Liver (tissue), 9 donors: ENCODE data around the gene COL19A1. TPM values are rescaled to one million over a fixed set of nuclear protein-coding genes. Genes with fewer than 3 reads are reported as not detected.

Experiments used
- DNase-seq: peaks from one replicate; pipeline ENCODE4 v3.0.0-alpha.2; 2017; ENCODE audit warnings: low spot score
- H3K27ac ChIP-seq, 2 donors: one replicate each; pipeline ENCODE4 v1.7.0; 2013; ENCODE audit warnings: inconsistent platforms in 2 of 2, low read length in 2 of 2, control low read depth in 1 of 2, low read depth in 1 of 2, mild to moderate bottlenecking in 1 of 2
- H3K27me3 ChIP-seq, 4 donors: one replicate each; pipeline versions ENCODE4 v1.6.1 to v1.7.0; 2013; ENCODE audit warnings: low read length in 3 of 4, inconsistent platforms in 1 of 4, mild to moderate bottlenecking in 1 of 4, moderate library complexity in 1 of 4; ENCODE audit not compliant: control insufficient read depth in 4 of 4, insufficient read depth in 4 of 4
- H3K36me3 ChIP-seq, 4 donors: one replicate each; pipeline versions ENCODE4 v1.6.1 to v1.7.0; 2013; ENCODE audit warnings: low read length in 3 of 4, mild to moderate bottlenecking in 3 of 4, low read depth in 1 of 4, moderate library complexity in 1 of 4; ENCODE audit not compliant: control insufficient read depth in 4 of 4, insufficient read depth in 3 of 4
- H3K4me1 ChIP-seq, 4 donors: one replicate each; pipeline versions ENCODE4 v1.6.1 to v1.7.0; 2013; ENCODE audit warnings: low read length in 3 of 4, mild to moderate bottlenecking in 3 of 4, moderate library complexity in 1 of 4; ENCODE audit not compliant: control insufficient read depth in 4 of 4, insufficient read depth in 4 of 4
- H3K4me3 ChIP-seq, 3 donors: one replicate each; pipeline versions ENCODE4 v1.6.1 to v1.7.0; 2013; ENCODE audit warnings: low read length in 3 of 3, control low read depth in 1 of 3, low read depth in 1 of 3, mild to moderate bottlenecking in 1 of 3
- H3K9ac ChIP-seq, 2 donors: one replicate each; pipeline ENCODE4 v1.7.0; 2013; ENCODE audit warnings: low read length in 2 of 2, mild to moderate bottlenecking in 2 of 2, moderate library complexity in 2 of 2, control low read depth in 1 of 2, low read depth in 1 of 2
- H3K9me3 ChIP-seq, 4 donors: one replicate each; pipeline versions ENCODE4 v1.6.1 to v1.7.0; 2013; ENCODE audit warnings: low read length in 3 of 4; ENCODE audit not compliant: control insufficient read depth in 4 of 4
- FOXA2 ChIP-seq: IDR thresholded peaks from 2 replicates; pipeline ENCODE4 v1.6.1; 2016; ENCODE audit warnings: antibody characterized with exemption
- GABPA ChIP-seq, 2 donors: IDR thresholded peaks in 1 of 2; conservative IDR thresholded peaks in 1 of 2; 2 replicates each; pipeline ENCODE4 v1.6.1; 2016; ENCODE audit warnings: antibody characterized with exemption in 2 of 2, mild to moderate bottlenecking in 1 of 2, moderate library complexity in 1 of 2
- HNF4A ChIP-seq, 2 donors: conservative IDR thresholded peaks; 2 replicates each; pipeline ENCODE4 v1.6.1; 2016; ENCODE audit warnings: antibody characterized with exemption in 2 of 2, mild to moderate bottlenecking in 2 of 2
- JUND ChIP-seq, 2 donors: IDR thresholded peaks; 2 replicates each; pipeline ENCODE4 v1.6.1; 2016; ENCODE audit warnings: antibody characterized with exemption in 2 of 2
- NR2F2 ChIP-seq: IDR thresholded peaks from 2 replicates; pipeline ENCODE4 v1.6.1; 2016; ENCODE audit warnings: antibody characterized with exemption
- RAD21 ChIP-seq, 2 donors: IDR thresholded peaks; 2 replicates each; pipeline ENCODE4 v1.6.1; 2016; ENCODE audit warnings: antibody characterized with exemption in 2 of 2, mild to moderate bottlenecking in 2 of 2
- RXRA ChIP-seq, 2 donors: IDR thresholded peaks; 2 replicates each; pipeline ENCODE4 v1.6.1; 2017 to 2018; ENCODE audit warnings: antibody characterized with exemption in 2 of 2, mild to moderate bottlenecking in 1 of 2
- WGBS: extraction: QIAGEN DNeasy Blood & Tissue Kit; methylation state at CpG from one replicate; pipeline ENCODE4 v1.1.7; 2013; 5-methylcytosine and 5-hydroxymethylcytosine counted together
- polyA plus RNA-seq, 2 donors: library from polyadenylated mRNA; stranded (reverse) in 1 of 2; unstranded in 1 of 2; fragments of 200-250 nt in 1 of 2; fragments of >200 nt in 1 of 2; fragmentation: Nextera tagmentation in 1 of 2; extraction: Ambion mirVana in 1 of 2; gene quantifications; one replicate each; pipeline versions ENCODE4 v1.2.1 to v1.2.3, GENCODE V29; 2013 to 2015
- total RNA-seq, 2 donors: library from RNA; depleted of rRNA; stranded (reverse); fragments of >200 nt; gene quantifications; one replicate each; pipeline ENCODE4 v1.2.3, GENCODE V29; 2014
- TF ChIP-seq, protein P1 (sequence below): IDR thresholded peaks from 2 replicates; pipeline ENCODE4 v1.6.1; 2016; ENCODE audit warnings: antibody characterized with exemption
- TF ChIP-seq, protein P2 (sequence below): IDR thresholded peaks from 2 replicates; pipeline ENCODE4 v1.6.1; 2016; ENCODE audit warnings: antibody characterized with exemption
- TF ChIP-seq, protein P3 (sequence below): fragments of 150-350 bp; IDR thresholded peaks from 2 replicates; pipeline ENCODE4 v1.5.1; 2017; ENCODE audit warnings: improper control_type of control experiment, low read depth, low read length; ENCODE audit not compliant: missing input control
- donor health status: healthy.
- donor health status: healthy.
- donor health status: healthy.
- donor health status: healthy.
- donor health status: healthy.

COL19A1 gene
- total and polyA plus RNA-seq, 4 donors, result 0.25 to 0.51 TPM; not detected in 2

DNA sequence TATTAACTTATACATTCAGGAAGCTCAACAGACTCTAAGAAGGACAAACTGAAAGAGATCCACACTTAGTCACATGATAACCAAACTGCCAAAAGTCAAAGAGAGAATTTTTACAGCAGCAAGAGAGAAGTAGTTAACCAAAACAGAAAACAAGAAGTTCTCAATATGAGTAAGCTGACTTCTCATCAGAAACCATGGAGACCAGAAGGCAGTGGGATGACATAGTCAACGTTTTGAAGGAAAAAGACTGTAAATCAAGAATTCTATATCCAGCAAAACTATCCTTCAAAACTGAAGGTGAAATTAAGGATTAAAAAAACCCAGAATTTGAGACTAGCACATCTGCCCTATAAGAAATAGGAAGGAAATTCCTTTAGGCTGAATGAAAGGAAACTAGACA, 60.4 kb downstream of the COL19A1 start:
- DNase-seq, result no peak
- Histone ChIP-seq H3K27ac (no peak overlapping the region), H3K9ac (no peak overlapping the region), H3K36me3 (no peaks in the 10 kb centered on the region), H3K4me1 (no peaks in the 10 kb centered on the region), H3K27me3 (no peaks in the 10 kb centered on the region), H3K9me3 (peaks cover 1 to 11% (median 4%) of the 10 kb centered on the region in 4 donors), H3K4me3 (no peak overlapping the region)
- no peak for TF ChIP-seq NR2F2
- TF ChIP-seq FOXA2, result no peak
- TF ChIP-seq, protein P1, sequence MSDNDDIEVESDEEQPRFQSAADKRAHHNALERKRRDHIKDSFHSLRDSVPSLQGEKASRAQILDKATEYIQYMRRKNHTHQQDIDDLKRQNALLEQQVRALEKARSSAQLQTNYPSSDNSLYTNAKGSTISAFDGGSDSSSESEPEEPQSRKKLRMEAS, result no peak
- no peak for TF ChIP-seq JUND (IDR thresholded peaks at IDR 0.05)
- TF ChIP-seq RAD21 (IDR thresholded peaks at IDR 0.05), result no peak
- no peak for TF ChIP-seq GABPA (IDR thresholded peaks at IDR 0.05 in 1 of 2, conservative IDR thresholded peaks at IDR 0.05 in 1 of 2)
- WGBS, result 61% methylated on average over 1 of the region's 1 CpG

DNA sequence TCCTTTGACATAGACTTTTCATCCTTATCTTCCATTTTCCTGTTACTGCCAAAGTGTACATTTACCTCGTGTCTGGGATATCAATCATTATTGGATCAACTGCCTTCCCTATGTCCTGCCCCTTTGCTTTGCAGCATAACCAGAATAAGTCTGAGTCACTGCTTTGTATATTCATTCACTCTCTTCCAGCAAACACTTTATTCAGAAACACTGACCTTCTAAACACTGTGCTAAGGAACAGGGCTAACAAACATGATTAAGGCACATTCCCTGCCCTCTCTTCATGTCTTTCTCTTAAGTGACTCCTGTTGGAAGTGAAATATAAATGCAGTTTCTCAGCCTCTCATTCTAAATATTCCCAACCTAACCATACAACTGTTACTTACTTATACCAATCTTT, 66.9 kb downstream of the COL19A1 start:
- Histone ChIP-seq H3K36me3 (no peaks in the 10 kb centered on the region), H3K9me3 (peaks cover 0 to 3% (median under 1%) of the 10 kb centered on the region in 4 donors), H3K4me3 (no peak overlapping the region), H3K4me1 (no peaks in the 10 kb centered on the region), H3K27ac (no peak overlapping the region), H3K9ac (no peak overlapping the region), H3K27me3 (peaks cover 0 to 2% (median 0%) of the 10 kb centered on the region in 4 donors)
- no peak for DNase-seq
- WGBS, result 6% methylated on average over 1 of the region's 1 CpG
- TF ChIP-seq RXRA (IDR thresholded peaks at IDR 0.05), result no peak

DNA sequence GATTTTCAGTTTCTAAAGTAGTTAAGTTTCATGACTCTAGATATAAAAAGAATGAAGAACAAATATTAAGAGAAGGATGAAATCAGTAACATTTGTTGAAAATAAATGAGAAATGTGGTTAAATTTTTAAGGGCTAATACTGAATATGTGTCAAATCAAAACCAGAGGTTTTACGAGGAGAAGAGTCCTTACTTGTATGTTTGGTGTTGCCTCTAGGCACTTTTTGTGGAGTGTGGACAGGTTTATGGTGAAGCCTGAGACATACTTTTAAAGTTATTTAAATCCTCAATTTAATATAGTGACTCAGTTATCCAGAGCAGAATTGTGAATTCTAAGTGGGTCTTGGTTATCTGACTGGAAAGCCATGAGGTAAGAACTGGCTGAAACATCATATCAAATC, 68.7 kb downstream of the COL19A1 start:
- 82% methylated on average over 1 of the region's 1 CpG for WGBS
- H3K4me3 ChIP-seq, result no peak overlapping the region
- no peak overlapping the region for H3K9ac ChIP-seq
- no peaks in the 10 kb centered on the region for H3K36me3 ChIP-seq
- H3K27me3 ChIP-seq, result peaks cover 0 to 7% (median 0%) of the 10 kb centered on the region in 4 donors
- TF ChIP-seq, protein P1, result no peak
- TF ChIP-seq, protein P2, sequence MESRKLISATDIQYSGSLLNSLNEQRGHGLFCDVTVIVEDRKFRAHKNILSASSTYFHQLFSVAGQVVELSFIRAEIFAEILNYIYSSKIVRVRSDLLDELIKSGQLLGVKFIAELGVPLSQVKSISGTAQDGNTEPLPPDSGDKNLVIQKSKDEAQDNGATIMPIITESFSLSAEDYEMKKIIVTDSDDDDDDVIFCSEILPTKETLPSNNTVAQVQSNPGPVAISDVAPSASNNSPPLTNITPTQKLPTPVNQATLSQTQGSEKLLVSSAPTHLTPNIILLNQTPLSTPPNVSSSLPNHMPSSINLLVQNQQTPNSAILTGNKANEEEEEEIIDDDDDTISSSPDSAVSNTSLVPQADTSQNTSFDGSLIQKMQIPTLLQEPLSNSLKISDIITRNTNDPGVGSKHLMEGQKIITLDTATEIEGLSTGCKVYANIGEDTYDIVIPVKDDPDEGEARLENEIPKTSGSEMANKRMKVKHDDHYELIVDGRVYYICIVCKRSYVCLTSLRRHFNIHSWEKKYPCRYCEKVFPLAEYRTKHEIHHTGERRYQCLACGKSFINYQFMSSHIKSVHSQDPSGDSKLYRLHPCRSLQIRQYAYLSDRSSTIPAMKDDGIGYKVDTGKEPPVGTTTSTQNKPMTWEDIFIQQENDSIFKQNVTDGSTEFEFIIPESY, result no peak
- no peak for TF ChIP-seq HNF4A (conservative IDR thresholded peaks at IDR 0.05)
- TF ChIP-seq, protein P3, sequence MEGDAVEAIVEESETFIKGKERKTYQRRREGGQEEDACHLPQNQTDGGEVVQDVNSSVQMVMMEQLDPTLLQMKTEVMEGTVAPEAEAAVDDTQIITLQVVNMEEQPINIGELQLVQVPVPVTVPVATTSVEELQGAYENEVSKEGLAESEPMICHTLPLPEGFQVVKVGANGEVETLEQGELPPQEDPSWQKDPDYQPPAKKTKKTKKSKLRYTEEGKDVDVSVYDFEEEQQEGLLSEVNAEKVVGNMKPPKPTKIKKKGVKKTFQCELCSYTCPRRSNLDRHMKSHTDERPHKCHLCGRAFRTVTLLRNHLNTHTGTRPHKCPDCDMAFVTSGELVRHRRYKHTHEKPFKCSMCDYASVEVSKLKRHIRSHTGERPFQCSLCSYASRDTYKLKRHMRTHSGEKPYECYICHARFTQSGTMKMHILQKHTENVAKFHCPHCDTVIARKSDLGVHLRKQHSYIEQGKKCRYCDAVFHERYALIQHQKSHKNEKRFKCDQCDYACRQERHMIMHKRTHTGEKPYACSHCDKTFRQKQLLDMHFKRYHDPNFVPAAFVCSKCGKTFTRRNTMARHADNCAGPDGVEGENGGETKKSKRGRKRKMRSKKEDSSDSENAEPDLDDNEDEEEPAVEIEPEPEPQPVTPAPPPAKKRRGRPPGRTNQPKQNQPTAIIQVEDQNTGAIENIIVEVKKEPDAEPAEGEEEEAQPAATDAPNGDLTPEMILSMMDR, result no peak
- H3K9me3 ChIP-seq, result no peaks in the 10 kb centered on the region
- no peak overlapping the region for H3K27ac ChIP-seq
- H3K4me1 ChIP-seq, result no peaks in the 10 kb centered on the region
- DNase-seq, result no peak
